Stimulated activated CD8-positive, alpha-beta memory T cell treated with anti-CD3 and anti-CD28 coated beads, Interleukin-15, amount 100 ng/mL, for 48 hours (primary cell): Measurements from ENCODE around the gene CST6.
"Not testable (repeated sequence)": the region's sequence is repeated elsewhere in the genome, so short reads cannot be mapped to it uniquely, and the experiment has no call there.

Experiments used
- DNase-seq, 2 donors: peaks; one replicate each; pipeline ENCODE4 v3.0.0-alpha.2; 2020; ENCODE audit warnings: low read depth in 2 of 2

The CST6 gene

DNA sequence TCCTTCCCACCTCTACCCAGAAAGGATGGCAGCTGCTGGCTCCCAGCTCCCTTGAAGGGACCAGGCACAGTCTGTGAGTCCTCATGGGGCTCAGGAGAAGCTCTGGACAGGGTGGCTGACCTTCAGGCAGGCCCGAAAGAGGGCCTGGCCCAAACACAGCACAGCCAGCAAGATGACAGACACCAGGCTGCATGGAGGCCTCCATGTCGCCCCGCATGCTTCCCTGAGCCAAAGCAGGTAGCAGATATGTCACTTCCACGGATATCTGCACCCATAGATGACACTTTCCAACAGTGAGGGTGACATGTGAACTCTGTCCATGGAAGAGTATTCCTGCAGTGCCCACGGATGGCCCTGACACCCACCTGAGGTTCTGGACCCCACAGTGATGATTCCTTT, 28.2 kb upstream of the CST6 start:
- DNase-seq, result no peak

- no peak for DNase-seq
Observed at GRCh38 chr11:65987336-65987735, 24.5 kb upstream of the CST6 start.

GRCh38 chr11:65988791-65989592, 22.8 kb upstream of the CST6 start:
- peak; percentile 77 to 78 for DNase-seq

DNA sequence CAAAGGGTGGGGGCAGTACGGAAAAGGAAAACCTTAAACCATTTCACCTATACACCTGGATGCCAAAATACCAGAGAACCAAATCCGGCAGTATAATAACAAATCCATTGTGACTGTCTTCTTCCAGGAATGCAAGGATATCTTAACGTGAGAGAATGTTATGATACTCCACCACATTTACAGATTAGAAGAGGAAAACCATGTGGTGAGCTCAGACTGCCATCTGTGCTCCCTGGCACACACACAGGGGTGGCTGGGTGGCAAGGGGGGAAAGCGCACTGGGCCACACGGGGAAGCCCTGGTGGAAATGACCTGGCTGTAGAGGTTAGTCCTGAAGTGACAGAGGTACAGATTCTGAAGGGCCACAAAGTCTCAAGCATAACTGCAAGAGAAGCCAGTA, 19.8 kb upstream of the CST6 start:
- DNase-seq, result no peak

DNA sequence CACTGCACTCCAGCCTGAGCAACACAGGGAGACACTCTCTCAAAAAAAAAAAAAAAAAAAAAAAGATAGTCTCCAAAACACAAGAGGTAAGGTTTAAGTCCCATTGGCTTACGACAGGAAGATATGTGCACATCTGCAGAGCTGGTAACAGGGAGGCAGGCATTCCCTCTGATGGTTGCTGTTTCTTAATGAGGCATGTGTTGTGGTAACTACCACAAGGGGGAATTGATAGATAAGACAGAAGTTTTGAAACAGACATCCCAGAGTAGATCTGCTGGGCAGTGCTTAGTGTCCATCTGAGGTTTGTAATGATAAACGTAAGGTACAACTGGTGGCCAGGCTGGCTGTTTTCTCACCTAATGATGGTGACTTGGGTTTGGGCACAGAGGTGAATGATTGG, 14.5 kb upstream of the CST6 start:
- no peak for DNase-seq

DNA sequence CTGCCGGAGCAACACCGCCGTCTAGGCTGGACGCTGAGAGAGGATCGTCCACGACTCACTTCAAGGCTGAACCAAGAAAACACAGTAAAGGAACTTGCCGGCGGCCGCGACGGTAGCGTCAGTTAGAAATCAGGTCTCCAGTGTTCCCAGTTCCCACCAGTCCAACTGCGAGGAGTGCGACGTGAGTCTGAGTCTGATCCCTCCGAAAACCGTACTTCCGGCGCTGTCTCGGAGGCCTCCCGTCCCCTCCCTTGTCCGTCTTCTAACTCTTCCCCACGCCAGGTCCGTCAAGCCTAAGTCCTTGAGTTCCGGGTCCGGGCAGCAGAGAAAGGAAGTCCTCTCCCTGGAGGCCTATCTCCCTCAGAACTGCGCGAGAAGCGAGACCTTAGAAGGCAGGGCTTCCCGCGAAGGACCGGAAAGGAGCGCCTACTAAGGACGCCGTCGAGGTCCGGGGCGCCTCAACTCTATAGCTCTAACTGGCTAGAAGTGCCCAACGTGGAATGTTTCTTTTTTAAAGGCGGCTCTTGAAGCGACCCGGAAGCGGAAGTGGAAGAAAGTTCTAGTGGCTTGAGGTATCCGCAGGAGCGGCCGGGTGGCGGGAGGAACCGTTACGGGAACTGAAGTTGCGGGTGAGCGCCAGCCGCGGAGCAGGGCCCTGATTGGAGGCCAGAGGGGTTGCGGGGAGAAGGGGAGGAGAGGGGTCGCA, 9.7 kb upstream of the CST6 start, which contains the start of the genes BANF1 and EIF1AD:
Gene BANF1 (plus strand): TSS at position 562 of the 706 bp plus-strand sequence. CDS start 748 bp downstream, outside the sequence.
Gene EIF1AD (minus strand): TSS at position 216 of the 706 bp plus-strand sequence. CDS start 1,768 bp downstream, outside the sequence.
- peak; percentile 88 to 89 for DNase-seq

DNA sequence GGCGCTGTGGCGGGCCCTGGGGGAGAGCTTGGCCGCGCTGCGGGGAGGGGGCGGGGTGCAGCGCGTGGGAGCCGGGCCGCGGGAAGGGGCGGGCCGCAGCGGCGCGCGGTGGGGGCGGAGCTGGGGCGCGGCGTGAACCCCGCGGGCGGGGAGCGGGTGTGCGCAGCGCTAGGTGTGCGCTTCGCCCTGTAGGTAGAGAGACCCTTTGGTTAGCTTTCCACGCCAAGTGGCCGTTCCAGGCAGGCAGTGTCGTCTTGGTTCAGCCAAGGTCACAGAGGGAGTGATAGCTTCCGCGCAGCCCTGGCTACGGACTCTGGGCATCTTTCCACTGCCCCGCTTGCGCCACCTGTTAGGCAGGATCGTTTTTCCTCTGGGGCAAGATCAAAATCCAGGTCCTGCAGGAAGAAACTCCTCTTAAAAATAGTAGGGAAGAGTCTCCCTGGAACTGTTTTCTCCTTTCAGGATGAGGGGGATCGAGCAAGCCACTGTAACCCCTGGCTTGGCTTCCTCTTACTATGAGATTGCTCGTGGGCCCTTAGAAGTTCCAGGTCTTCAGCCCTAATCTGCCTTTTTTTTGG, 9.1 kb upstream of the CST6 start:
- no peak for DNase-seq

DNA sequence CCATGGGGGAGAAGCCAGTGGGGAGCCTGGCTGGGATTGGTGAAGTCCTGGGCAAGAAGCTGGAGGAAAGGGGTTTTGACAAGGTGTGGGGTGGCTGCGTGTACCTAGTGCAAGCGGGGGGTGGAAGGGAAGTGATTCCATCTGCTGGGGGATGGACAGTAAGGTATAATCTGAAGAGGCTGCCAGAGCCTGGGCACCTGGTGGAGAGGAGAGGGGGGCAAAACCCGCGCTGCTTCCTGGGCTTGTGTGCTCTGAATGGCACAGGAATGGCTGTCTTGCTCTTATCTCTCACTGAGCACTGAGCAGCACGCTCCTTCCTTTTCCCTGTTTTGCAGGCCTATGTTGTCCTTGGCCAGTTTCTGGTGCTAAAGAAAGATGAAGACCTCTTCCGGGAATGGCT, 8.5 kb upstream of the CST6 start:
- no peak for DNase-seq

- no peak for DNase-seq
Observed at GRCh38 chr11:66004186-66004585, 7.6 kb upstream of the CST6 start.

GRCh38 chr11:66006134-66006890, 5.5 kb upstream of the CST6 start:
- no peak for DNase-seq

- no peak for DNase-seq
Observed at GRCh38 chr11:66006891-66007176, 5.0 kb upstream of the CST6 start.

DNA sequence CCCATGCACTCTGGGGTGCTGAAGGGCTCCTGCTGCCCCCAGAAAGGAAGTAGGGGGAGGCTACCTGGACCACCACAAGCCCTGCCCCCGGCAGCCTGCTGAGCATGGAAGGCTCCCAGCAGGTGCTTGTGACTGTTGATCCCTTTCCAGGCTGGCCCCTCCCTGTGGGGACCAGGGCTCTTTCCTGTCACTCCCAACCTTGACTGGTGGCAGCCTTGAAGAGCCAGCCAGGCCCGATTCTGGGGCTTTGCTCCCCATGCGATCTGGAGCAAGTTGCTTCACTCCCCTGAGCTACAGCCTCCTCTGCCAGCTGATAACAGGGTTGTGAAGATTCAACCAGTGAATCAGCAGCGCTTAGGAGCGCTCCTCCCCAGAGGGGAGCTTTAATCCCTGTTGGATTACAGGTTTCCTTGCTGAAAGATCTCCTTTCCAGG, 4.6 kb upstream of the CST6 start:
- no peak for DNase-seq

DNA sequence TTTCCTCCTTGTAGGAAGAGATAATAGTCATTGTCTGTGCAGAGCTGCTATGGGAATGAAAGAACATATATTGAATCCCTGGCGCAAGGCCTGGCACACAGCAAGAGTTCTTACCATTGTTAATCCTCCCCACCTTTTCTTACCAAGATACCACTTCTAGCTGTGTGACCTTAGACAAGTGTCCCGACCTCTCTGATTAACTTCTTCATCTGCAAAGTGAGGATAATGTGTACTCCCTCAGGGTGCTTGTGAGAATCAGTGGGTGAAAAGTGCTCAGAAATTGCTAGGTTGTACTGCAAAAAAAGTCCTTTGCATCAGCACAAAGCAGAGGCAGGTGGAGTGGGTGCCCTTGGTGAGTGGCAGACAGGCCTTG, 3.7 kb upstream of the CST6 start:
- DNase-seq, result no peak

DNA sequence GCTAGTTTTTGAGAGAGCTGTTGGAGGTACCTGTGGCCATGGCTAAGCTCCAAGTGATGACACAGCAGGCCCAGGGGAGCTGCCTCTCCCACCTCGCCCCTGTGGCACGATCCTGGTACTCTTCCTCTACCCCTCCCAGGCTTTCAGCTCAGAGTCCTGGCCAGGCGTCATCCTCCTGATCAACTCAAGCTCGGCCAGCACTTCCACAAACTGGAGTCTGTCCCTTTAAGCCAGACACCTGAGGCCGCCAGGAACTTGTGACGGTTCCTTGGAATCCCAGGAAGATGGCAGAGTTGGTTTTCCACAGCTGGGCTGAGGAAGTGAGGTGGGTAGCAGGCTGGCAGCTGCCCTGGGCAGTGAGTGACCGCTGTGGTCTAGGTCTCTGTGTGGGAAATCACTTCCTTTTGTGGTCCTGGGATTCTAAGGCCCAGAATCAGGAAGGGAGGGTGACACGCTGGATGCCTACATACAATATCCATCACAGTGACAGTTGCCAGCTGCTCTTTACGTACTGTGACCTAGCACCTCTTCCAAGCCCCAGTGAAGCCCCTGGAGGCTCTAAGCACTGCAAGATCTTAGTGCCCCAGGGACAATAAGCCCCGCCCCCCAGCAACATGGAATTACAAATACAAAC, 3.2 kb upstream of the CST6 start:
- no peak for DNase-seq

GRCh38 chr11:66010036-66010435, 1.8 kb upstream of the CST6 start:
- not testable (repeated sequence) for DNase-seq

GRCh38 chr11:66011239-66011784, 496 bp upstream of the CST6 start:
- no peak for DNase-seq

DNA sequence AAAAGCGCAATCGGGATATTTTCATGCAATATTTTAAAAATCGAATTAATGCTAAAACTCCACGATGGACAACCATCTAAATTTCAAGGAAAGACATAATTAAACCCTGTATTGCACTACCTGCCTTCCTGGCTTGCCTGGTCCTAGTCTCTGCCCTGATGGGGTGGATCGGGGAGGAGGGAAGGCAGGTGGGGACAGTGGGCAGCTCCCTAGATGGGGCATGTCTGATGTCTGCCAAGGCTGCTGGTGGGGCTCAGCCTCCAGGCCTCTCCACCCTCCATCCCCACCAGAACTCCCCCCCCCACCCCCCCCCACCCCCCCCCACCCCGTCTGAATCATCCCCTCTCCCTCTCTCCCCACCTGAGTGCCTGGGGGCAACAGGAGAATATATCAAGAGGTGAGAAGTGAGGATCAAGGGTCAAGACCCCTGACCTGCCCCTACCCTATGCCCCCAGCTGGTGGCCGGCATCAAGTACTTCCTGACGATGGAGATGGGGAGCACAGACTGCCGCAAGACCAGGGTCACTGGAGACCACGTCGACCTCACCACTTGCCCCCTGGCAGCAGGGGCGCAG, 650 bp downstream of the CST6 start:
- no peak for DNase-seq

DNA sequence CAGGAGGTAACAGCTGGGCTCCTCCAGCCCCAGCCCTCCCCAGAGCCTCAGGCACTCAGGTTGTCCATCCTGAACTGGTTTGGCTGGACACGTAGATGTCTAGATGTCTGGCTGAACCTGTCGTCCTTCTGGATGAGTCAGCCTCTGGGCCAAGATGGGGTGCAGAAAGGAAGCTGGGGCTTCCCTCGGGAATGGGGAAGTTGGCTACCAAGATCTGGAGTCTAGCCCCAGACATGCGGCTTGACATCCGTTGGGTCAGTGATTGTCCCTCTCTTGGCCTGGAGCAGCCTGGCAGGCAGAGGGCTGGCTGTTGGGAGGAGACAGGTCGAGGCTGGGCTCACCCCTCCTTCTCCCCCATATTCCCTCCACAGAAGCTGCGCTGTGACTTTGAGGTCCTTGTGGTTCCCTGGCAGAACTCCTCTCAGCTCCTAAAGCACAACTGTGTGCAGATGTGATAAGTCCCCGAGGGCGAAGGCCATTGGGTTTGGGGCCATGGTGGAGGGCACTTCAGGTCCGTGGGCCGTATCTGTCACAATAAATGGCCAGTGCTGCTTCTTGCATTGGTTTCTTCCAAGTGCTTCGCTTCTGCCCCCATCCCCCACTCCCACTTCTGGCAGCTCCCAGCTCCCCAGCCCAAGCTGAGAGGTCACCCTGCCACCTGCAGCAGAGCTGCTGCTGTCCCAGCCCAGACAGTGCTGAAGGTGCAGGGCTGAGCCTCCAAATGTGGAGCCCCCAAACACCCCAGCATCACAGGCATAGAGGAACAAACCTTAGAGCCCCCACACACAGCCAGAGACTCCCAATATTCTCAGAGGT, 1.3 kb downstream of the CST6 start:
- DNase-seq, result no peak

DNA sequence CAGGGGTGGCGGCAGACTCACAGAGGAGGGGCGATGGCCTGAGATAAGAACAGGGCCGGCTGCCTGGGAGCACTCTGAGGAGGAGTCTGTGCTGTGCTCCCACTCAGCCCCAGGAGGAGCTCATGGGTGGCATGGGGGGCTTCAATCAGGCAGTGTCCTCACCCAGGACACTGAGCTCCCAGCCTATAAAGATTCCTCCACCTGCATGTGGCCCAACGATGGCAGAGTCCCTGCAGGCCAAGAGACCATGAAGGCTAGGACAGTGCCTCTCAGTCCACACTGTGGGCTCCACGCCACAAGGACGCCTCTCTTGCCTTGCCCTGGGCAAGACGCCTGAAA, 1.9 kb downstream of the CST6 start:
- no peak for DNase-seq

GRCh38 chr11:66014804-66015453, 3.1 kb downstream of the CST6 start:
- no peak for DNase-seq
